Sigmoid colon (tissue), 7 donors: ENCODE data around the gene C11orf58. TPM values are rescaled to one million over a fixed set of nuclear protein-coding genes. Genes with fewer than 3 reads are reported as not detected.

Source experiments
- DNase-seq: peaks from one replicate; pipeline ENCODE4 v3.0.0-alpha.2; 2019
- H3K27ac ChIP-seq, 4 donors: fragments of 200-600 bp; sonication (generic); one replicate each; pipeline ENCODE4 v1.5.1; 2016 to 2019; ENCODE audit warnings: mild to moderate bottlenecking in 1 of 4
- H3K27me3 ChIP-seq, 3 donors: fragments of 200-600 bp; sonication (generic); one replicate each; pipeline ENCODE4 v1.5.1; 2019; ENCODE audit warnings: mild to moderate bottlenecking in 1 of 3
- H3K36me3 ChIP-seq, 4 donors: fragments of 200-600 bp; sonication (generic); one replicate each; pipeline ENCODE4 v1.5.1; 2016 to 2019
- H3K4me1 ChIP-seq, 4 donors: fragments of 200-600 bp; sonication (generic); one replicate each; pipeline ENCODE4 v1.5.1; 2017 to 2019
- H3K4me3 ChIP-seq, 4 donors: fragments of 200-600 bp; sonication (generic); one replicate each; pipeline ENCODE4 v1.5.1; 2017 to 2019; ENCODE audit warnings: mild to moderate bottlenecking in 2 of 4, moderate library complexity in 1 of 4
- H3K9me3 ChIP-seq, 4 donors: fragments of 200-600 bp in 3 of 4; sonication (generic) in 3 of 4; one replicate each; pipeline versions ENCODE4 v1.5.1 to v1.6.1; 2013 to 2019
- EP300 ChIP-seq, 4 donors: sonication (generic); formaldehyde crosslinking; IDR thresholded peaks; one replicate each; pipeline ENCODE4 v1.6.1; 2017; ENCODE audit warnings: antibody characterized with exemption in 4 of 4
- POLR2A ChIP-seq, 2 donors: fragments of 450-650 bp; IDR thresholded peaks; one replicate each; pipeline ENCODE4 v1.6.1; 2016; ENCODE audit warnings: antibody characterized with exemption in 2 of 2, mild to moderate bottlenecking in 2 of 2, moderate library complexity in 2 of 2
- POLR2AphosphoS5 ChIP-seq, 4 donors: sonication (generic); formaldehyde crosslinking; IDR thresholded peaks; one replicate each; pipeline ENCODE4 v1.6.1; 2017; ENCODE audit warnings: antibody characterized with exemption in 4 of 4
- WGBS, 2 donors: extraction: QIAGEN DNeasy Blood & Tissue Kit; methylation state at CpG; one replicate each; pipeline ENCODE4 v1.1.7; 2013; 5-methylcytosine and 5-hydroxymethylcytosine counted together
- intact Hi-C: fragments of 100-400 bp; cut with DNase I; formaldehyde crosslinking; loops from one replicate; pipeline ENCODE4 v1.15.1; 2023
- polyA plus RNA-seq, 3 donors: library from polyadenylated mRNA; stranded (reverse); fragments of 200-250 nt; gene quantifications; one replicate each; pipeline ENCODE4 v1.2.3, GENCODE V29; 2013
- total RNA-seq, 4 donors: library from RNA; depleted of rRNA; stranded (reverse); fragments of >200 nt; gene quantifications; one replicate each; pipeline ENCODE4 v1.1.0, GENCODE V29; 2016
- TF ChIP-seq, protein P1 (sequence below), 4 experiments: fragments of 450-650 bp in 3 of 4; fragments of 200-600 bp in 1 of 4; IDR thresholded peaks; one replicate each; pipeline ENCODE4 v1.5.1; 2016 to 2019; ENCODE audit warnings: antibody characterized with exemption in 4 of 4, mild to moderate bottlenecking in 3 of 4, moderate library complexity in 2 of 4
- donor health status: healthy with polysubstance abuse.
- donor health status: Bipolar disorder and iron deficiency.
- donor health status: healthy.

The C11orf58 gene
- total and polyA plus RNA-seq, 7 donors, result 89.8 to 222 (median 136) TPM

DNA sequence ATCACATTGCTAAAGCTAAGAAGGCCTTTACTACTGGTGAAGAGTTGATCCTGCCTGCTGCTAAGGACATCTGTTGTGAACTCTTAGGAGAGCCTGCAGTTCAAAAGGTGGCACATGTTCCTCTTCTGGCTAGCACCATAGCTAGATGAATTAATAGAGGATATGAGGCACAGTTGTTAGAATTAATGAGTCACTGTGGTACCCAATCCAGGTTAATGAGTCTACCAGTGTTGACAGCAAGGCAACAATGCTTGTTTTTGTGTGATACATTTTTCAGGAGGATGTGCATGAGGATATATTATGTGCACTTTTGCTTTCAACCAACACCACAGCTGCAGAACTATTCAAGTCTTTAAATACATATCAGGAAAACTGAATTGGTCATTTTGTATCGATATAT is 12.0 kb downstream of the C11orf58 start:
- Histone ChIP-seq H3K9me3 (no peaks in the 10 kb centered on the region), H3K4me1 (peaks cover 0 to 7% (median 2%) of the 10 kb centered on the region in 4 donors), H3K4me3 (no peak overlapping the region), H3K27me3 (no peaks in the 10 kb centered on the region), H3K36me3 (peaks cover 16 to 98% (median 55%) of the 10 kb centered on the region in 4 donors), H3K27ac (no peak overlapping the region)
- no peak for DNase-seq
- 0 to 42% methylated on average over 1 of the region's 1 CpG for WGBS, 2 donors
- intact Hi-C loops, result no loop called here
- TF ChIP-seq, protein P1, sequence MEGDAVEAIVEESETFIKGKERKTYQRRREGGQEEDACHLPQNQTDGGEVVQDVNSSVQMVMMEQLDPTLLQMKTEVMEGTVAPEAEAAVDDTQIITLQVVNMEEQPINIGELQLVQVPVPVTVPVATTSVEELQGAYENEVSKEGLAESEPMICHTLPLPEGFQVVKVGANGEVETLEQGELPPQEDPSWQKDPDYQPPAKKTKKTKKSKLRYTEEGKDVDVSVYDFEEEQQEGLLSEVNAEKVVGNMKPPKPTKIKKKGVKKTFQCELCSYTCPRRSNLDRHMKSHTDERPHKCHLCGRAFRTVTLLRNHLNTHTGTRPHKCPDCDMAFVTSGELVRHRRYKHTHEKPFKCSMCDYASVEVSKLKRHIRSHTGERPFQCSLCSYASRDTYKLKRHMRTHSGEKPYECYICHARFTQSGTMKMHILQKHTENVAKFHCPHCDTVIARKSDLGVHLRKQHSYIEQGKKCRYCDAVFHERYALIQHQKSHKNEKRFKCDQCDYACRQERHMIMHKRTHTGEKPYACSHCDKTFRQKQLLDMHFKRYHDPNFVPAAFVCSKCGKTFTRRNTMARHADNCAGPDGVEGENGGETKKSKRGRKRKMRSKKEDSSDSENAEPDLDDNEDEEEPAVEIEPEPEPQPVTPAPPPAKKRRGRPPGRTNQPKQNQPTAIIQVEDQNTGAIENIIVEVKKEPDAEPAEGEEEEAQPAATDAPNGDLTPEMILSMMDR (IDR thresholded peaks at IDR 0.05), result no peak
- no peak for TF ChIP-seq EP300 (IDR thresholded peaks at IDR 0.05)
- no peak for TF ChIP-seq POLR2A (IDR thresholded peaks at IDR 0.05)

DNA sequence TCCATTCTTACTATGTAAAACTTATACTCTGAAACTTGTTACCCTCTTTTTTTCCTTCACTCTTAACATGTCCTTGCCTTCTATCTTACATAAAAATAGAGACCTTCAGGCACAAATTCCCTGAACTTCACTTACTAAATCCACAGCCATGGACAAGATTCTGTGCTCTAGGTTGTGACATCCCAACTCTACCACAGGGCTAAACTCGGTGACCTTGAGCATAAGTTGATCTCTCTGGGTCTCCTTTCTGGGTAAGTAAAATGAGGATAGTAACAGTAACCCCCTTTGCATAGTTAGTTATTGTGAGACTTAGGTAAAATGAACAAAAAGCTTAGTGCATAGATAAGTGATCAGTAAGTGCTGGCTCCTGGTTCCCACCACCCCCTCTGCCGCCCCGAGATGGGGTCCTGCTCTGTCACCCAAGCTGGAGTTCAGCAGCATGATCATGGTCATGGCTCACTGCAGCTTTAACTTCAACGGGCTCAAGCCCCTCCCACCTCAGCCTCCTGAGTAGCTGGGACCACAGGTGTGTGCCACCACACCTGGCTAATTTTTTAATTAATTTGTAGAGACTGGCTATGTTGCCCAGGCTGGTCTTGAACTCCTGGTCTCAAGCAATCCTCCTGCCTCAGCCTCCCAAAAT is 20.1 kb downstream of the C11orf58 start:
- H3K27ac ChIP-seq, result no peak overlapping the region
- TF ChIP-seq, protein P1 (IDR thresholded peaks at IDR 0.05), result no peak
- no peaks in the 10 kb centered on the region for H3K9me3 ChIP-seq
- H3K27me3 ChIP-seq, result no peaks in the 10 kb centered on the region
- H3K4me3 ChIP-seq, result no peak overlapping the region
- intact Hi-C loops, result no loop called here
- DNase-seq, result no peak
- WGBS, 2 donors, result 96% methylated on average over 4 of the region's 4 CpGs
- peaks cover 8 to 55% (median 23%) of the 10 kb centered on the region in 4 donors for H3K36me3 ChIP-seq
- no peaks in the 10 kb centered on the region for H3K4me1 ChIP-seq

DNA sequence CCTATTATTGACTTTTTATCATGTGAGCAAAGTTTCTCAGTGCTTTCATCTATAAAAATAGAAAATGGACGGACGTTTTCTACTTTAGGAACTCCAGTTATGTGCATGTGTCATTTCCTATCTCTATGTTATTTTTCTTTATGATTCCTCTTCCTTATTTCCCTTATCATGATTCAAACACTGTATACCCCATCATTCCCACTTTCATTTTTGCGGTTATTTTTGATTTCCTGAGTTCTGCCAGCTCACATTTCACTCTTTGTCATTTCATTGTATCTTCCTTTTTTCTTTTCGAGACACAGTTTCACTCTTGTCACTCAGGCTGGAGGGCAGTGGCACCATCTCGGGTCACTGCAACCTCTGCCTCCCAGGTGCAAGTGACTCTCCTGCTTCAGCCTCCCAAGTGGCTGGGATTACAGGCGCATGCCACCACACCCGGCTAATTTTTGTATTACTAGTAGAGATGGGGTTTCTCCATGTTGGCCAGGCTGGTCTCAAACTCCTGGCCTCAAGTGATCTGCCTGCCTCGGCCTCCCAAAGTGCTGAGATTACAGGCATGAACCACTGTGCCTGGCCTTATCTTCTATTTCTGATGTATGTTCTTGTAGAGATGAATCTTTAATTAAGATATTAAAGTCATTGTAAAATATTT is 21.5 kb downstream of the C11orf58 start:
- DNase-seq, result no peak
- TF ChIP-seq EP300 (IDR thresholded peaks at IDR 0.05) (no peak), POLR2A (IDR thresholded peaks at IDR 0.05) (no peak), POLR2AphosphoS5 (IDR thresholded peaks at IDR 0.05) (no peak)
- TF ChIP-seq, protein P1 (IDR thresholded peaks at IDR 0.05), result no peak
- Histone ChIP-seq H3K4me1 (no peaks in the 10 kb centered on the region), H3K36me3 (peaks cover 7 to 40% (median 15%) of the 10 kb centered on the region in 4 donors), H3K27ac (no peak overlapping the region), H3K27me3 (no peaks in the 10 kb centered on the region), H3K9me3 (no peaks in the 10 kb centered on the region), H3K4me3 (no peak overlapping the region)
- whole genome bisulfite sequencing, 2 donors, result 61 to 73% methylated on average over 8 of the region's 8 CpGs
- intact Hi-C loops, result no loop called here

DNA sequence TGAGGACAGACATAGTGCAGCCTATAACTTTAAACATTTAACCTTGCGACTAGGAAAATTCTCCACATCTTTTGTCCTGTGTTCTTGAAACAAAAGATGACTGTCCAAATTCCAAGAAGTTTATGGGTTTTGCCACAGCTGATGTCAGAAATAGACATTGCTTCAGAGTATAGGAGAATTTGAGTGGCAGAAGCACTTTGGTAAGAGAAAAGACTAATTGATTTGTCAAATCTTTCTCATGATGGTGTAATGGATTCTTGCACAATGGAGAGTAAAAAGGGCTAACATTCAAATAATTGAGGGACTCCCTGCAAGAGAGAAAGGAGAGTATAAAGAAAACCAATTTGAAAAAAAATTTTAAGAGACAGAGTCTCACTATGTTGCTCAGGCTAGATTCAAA is 25.3 kb downstream of the C11orf58 start:
- H3K27me3 ChIP-seq, result no peaks in the 10 kb centered on the region
- H3K27ac ChIP-seq, result no peak overlapping the region
- H3K9me3 ChIP-seq, result no peaks in the 10 kb centered on the region
- no peak overlapping the region for H3K4me3 ChIP-seq
- H3K4me1 ChIP-seq, result no peaks in the 10 kb centered on the region
- peaks cover 0 to 2% (median 0%) of the 10 kb centered on the region in 4 donors for H3K36me3 ChIP-seq
- TF ChIP-seq POLR2AphosphoS5 (IDR thresholded peaks at IDR 0.05) (no peak), POLR2A (IDR thresholded peaks at IDR 0.05) (no peak), EP300 (IDR thresholded peaks at IDR 0.05) (no peak)
- TF ChIP-seq, protein P1 (IDR thresholded peaks at IDR 0.05), result no peak
- WGBS, 2 donors, result 99% methylated on average over 1 of the region's 1 CpG
- no peak for DNase-seq
- intact Hi-C loops, result no loop called here
